Kidney (tissue), 14 donors: Measurements from ENCODE around the gene CNKSR2. TPM values are rescaled to one million over a fixed set of nuclear protein-coding genes. Genes with fewer than 3 reads are reported as not detected.
A peak's percentile ranks its signal among the peaks of the same experiment; 100 is the strongest.

ENCODE experiments used
- DNase-seq, 5 donors: peaks; one replicate each; pipeline ENCODE4 v3.0.0-alpha.2; 2013 to 2020
- FAIRE-seq: peaks from 2 replicates; lab custom pipeline; 2012; peaks lifted over from hg19 to GRCh38; lab: Jason Lieb, UNC
- H3K27ac ChIP-seq, 2 donors: one replicate each; pipeline ENCODE4 v1.7.0; 2013; ENCODE audit warnings: low read depth in 2 of 2, low read length in 2 of 2, inconsistent platforms in 1 of 2
- H3K27me3 ChIP-seq: one replicate; pipeline ENCODE4 v1.7.1; 2013; ENCODE audit warnings: low read length, inconsistent platforms; ENCODE audit not compliant: control insufficient read depth, insufficient read depth
- H3K36me3 ChIP-seq, 3 donors: one replicate each; pipeline versions ENCODE4 v1.7.0 to v1.7.1; 2013; ENCODE audit warnings: low read length in 3 of 3, control low read depth in 1 of 3, inconsistent platforms in 1 of 3; ENCODE audit not compliant: insufficient read depth in 3 of 3, control insufficient read depth in 2 of 3
- H3K4me1 ChIP-seq, 3 donors: one replicate each; pipeline versions ENCODE4 v1.7.0 to v1.7.1; 2013; ENCODE audit warnings: low read length in 3 of 3, inconsistent platforms in 1 of 3, low read depth in 1 of 3; ENCODE audit not compliant: control insufficient read depth in 2 of 3, insufficient read depth in 2 of 3
- H3K4me3 ChIP-seq, 3 donors: one replicate each; pipeline versions ENCODE4 v1.7.0 to v1.8.1; 2013; ENCODE audit warnings: low read length in 3 of 3, control low read depth in 1 of 3, inconsistent platforms in 1 of 3
- H3K9ac ChIP-seq, 3 donors: one replicate each; pipeline versions ENCODE4 v1.7.0 to v1.7.1; 2013; ENCODE audit warnings: low read length in 3 of 3, control low read depth in 1 of 3, inconsistent platforms in 1 of 3
- H3K9me3 ChIP-seq, 3 donors: one replicate each; pipeline versions ENCODE4 v1.7.0 to v1.7.1; 2013; ENCODE audit warnings: low read length in 3 of 3, control low read depth in 1 of 3, inconsistent platforms in 1 of 3; ENCODE audit not compliant: control insufficient read depth in 2 of 3, insufficient read depth in 1 of 3
- intact Hi-C: fragments of 100-400 bp; cut with DNase I; formaldehyde crosslinking; loops from one replicate; pipeline ENCODE4 v1.11.1; 2022
- polyA plus RNA-seq: library from polyadenylated mRNA; stranded (reverse); fragments of 350-450 nt; fragmentation: Illumina TruSeq; extraction: RNeasy Lipid Tissue Mini Kit (QIAGEN cat#74804); gene quantifications from one replicate; pipeline ENCODE4 v1.2.3, GENCODE V29; 2014; ENCODE audit warnings: low read depth, low replicate concordance; ENCODE audit not compliant: insufficient read depth
- total RNA-seq: library from RNA; stranded (reverse); fragmentation: NEBNext Ultra II Directional; extraction: Animal tissue kit (Norgen Biotek cat#: 25700); gene quantifications from one replicate; pipeline ENCODE4 v1.2.1, GENCODE V29; 2021
- TF ChIP-seq, protein P1 (sequence below): IDR thresholded peaks from 3 replicates; pipeline ENCODE4 v1.5.1; 2012; ENCODE audit warnings: mild to moderate bottlenecking, moderate library complexity, borderline replicate concordance; ENCODE audit not compliant: insufficient read depth; ENCODE audit errors: extremely low read depth
- donor health status: control.
- donor health status: control.
- donor health status: control.
- donor health status: control.
- donor health status: control.
- donor health status: DM: yes; HTN: yes; CAD: no.
- donor health status: Normal renal cell carcinoma (clear cell type).

CNKSR2 gene
- total and polyA plus RNA-seq, 2 donors from 2014 or later, result 0.06 to 1.6 TPM

DNA sequence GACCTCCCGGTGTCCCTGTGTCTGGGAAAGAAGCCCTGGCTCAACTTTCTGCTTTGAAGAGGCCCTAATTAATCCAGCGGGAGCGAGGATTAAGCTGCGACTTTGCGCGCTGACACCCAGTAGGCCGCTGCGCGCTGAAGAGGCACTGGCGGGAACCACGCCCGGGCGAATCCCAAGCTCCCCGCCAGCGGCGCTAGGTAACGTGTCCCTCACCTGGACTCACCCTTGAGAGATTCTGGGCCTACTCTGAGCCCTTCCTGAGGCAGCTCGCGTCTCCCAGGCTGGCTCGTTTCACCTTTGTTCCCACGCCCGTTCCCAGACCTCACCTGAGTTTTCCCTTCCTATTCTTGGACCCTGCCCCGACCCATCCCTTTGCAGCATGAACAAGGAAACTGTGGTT is 284.5 kb downstream of the CNKSR2 start:
- H3K4me1 ChIP-seq, result no peaks in the 10 kb centered on the region
- peak in 2 of 5 donors; percentile 6 to 35 for DNase-seq
- H3K36me3 ChIP-seq, result no peaks in the 10 kb centered on the region
- no peak overlapping the region for H3K27ac ChIP-seq
- FAIRE-seq, result no peak
- no peaks in the 10 kb centered on the region for H3K27me3 ChIP-seq
- intact Hi-C loops, result no loop called here
- TF ChIP-seq, protein P1, sequence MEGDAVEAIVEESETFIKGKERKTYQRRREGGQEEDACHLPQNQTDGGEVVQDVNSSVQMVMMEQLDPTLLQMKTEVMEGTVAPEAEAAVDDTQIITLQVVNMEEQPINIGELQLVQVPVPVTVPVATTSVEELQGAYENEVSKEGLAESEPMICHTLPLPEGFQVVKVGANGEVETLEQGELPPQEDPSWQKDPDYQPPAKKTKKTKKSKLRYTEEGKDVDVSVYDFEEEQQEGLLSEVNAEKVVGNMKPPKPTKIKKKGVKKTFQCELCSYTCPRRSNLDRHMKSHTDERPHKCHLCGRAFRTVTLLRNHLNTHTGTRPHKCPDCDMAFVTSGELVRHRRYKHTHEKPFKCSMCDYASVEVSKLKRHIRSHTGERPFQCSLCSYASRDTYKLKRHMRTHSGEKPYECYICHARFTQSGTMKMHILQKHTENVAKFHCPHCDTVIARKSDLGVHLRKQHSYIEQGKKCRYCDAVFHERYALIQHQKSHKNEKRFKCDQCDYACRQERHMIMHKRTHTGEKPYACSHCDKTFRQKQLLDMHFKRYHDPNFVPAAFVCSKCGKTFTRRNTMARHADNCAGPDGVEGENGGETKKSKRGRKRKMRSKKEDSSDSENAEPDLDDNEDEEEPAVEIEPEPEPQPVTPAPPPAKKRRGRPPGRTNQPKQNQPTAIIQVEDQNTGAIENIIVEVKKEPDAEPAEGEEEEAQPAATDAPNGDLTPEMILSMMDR, result no peak
- no peaks in the 10 kb centered on the region for H3K9me3 ChIP-seq
- H3K9ac ChIP-seq, result no peak overlapping the region
- H3K4me3 ChIP-seq, result no peak overlapping the region

DNA sequence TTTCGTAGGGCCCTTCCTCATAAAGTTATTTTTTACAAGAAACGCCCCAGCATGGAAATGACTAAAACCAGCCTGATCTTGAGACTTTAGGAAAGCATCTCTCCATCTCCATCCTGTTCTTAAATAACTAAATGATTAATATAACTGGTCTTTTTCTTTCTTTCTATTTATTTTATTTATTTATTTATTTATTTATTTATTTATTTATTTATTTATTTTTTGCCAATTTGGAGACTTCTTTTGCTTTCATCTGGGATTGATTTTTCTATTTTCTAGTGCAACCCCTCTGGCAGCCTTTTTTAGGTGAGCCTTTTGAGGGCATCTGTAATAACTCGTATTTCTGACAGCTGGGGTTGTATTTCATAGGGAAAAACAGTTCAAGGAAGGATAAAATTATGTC is 285.1 kb downstream of the CNKSR2 start:
- DNase-seq (no peak), FAIRE-seq (no peak)
- no peaks in the 10 kb centered on the region for H3K4me1 ChIP-seq
- H3K4me3 ChIP-seq, result no peak overlapping the region
- no peak overlapping the region for H3K27ac ChIP-seq
- H3K27me3 ChIP-seq, result no peaks in the 10 kb centered on the region
- H3K9ac ChIP-seq, result no peak overlapping the region
- no peaks in the 10 kb centered on the region for H3K36me3 ChIP-seq
- H3K9me3 ChIP-seq, result no peaks in the 10 kb centered on the region
- TF ChIP-seq, protein P1, result no peak
- intact Hi-C loops, result no loop called here

DNA sequence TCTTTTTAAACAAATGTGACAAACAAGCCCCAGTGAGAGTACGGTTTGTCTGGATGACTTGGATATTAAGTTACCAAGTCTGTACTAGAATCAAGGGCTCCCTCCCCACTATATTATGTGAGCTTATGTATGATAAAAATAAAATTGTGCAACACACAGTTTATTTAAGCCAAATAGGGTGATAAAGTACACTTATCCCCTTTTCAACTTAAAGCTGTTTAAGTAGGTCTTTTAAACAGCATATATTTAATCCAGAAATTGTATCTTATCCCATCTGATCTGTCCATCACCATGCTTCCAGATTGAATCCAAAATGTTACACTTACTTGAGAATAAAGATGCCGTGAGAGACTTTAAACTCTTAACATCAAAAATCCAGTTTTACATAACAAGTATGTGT is 285.9 kb downstream of the CNKSR2 start:
- Histone ChIP-seq H3K9ac (no peak overlapping the region), H3K4me3 (no peak overlapping the region), H3K27ac (no peak overlapping the region), H3K36me3 (no peaks in the 10 kb centered on the region), H3K9me3 (no peaks in the 10 kb centered on the region), H3K4me1 (no peaks in the 10 kb centered on the region), H3K27me3 (no peaks in the 10 kb centered on the region)
- DNase-seq, result no peak
- intact Hi-C loops, result no loop called here
- TF ChIP-seq, protein P1, result no peak
- FAIRE-seq, result no peak

DNA sequence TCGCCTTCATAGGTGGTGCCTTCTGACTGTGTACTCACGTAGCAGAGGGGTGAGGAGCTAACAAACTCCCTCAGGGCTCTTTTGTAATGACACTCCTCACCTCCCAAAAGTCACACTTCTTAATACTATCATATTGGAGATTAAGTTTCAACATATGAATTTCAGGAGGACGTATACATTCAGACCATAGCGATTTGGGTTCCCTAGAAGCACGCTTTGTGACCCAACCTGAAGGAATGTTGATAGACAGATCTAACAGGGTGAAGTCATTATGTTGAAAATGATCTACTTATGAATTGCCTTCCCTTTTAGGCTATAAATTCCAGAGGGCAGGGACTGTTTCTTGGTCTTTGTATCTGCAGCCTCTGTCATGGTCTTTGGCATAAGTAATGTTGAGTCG is 287.1 kb downstream of the CNKSR2 start:
- no peaks in the 10 kb centered on the region for H3K27me3 ChIP-seq
- no peak overlapping the region for H3K9ac ChIP-seq
- no peaks in the 10 kb centered on the region for H3K36me3 ChIP-seq
- no peaks in the 10 kb centered on the region for H3K9me3 ChIP-seq
- H3K4me3 ChIP-seq, result no peak overlapping the region
- FAIRE-seq, result no peak
- no peak overlapping the region for H3K27ac ChIP-seq
- intact Hi-C loops, result no loop called here
- H3K4me1 ChIP-seq, result no peaks in the 10 kb centered on the region
- TF ChIP-seq, protein P1, result no peak
- DNase-seq, result no peak
